SK-N-SH treated with all-trans-retinoic acid at 6 μM for 48 hours (cell line): Measurements from ENCODE around the gene GALNT6.

Experiments used
- ATAC-seq: fragments of 200-7000 bp; cut with Tn5 transposase; 3 replicates; pipeline ENCODE4 v1.9.1; 2020; ENCODE audit warnings: mild to moderate bottlenecking, moderate library complexity
- CREB5 ChIP-seq: fragments of 250-450 bp; sonication (Bioruptor Pico); IDR thresholded peaks from 2 replicates; pipeline ENCODE4 v1.5.1; 2020; ENCODE audit warnings: low read depth, mild to moderate bottlenecking, moderate library complexity
- CSDC2 ChIP-seq: fragments of 250-450 bp; sonication (Bioruptor Pico); IDR thresholded peaks from 2 replicates; pipeline ENCODE4 v1.5.0; 2020; ENCODE audit warnings: mild to moderate bottlenecking, moderate library complexity
- CSRNP3 ChIP-seq: fragments of 250-450 bp; sonication (Bioruptor Pico); IDR thresholded peaks from 2 replicates; pipeline ENCODE4 v1.5.1; 2021; ENCODE audit warnings: mild to moderate bottlenecking, moderate library complexity
- ESRRG ChIP-seq: fragments of 250-450 bp; sonication (Bioruptor Pico); IDR thresholded peaks from 2 replicates; pipeline ENCODE4 v1.6.1; 2021; ENCODE audit warnings: mild to moderate bottlenecking
- GLIS3 ChIP-seq: fragments of 250-450 bp; sonication (Bioruptor Pico); IDR thresholded peaks from 2 replicates; pipeline ENCODE4 v1.5.0; 2020; ENCODE audit warnings: mild to moderate bottlenecking, moderate library complexity
- ISL1 ChIP-seq: fragments of 250-450 bp; sonication (Bioruptor Pico); IDR thresholded peaks from 2 replicates; pipeline ENCODE4 v2.1.2; 2022; ENCODE audit warnings: mild to moderate bottlenecking, moderate library complexity
- OSR1 ChIP-seq: fragments of 250-450 bp; sonication (Bioruptor Pico); IDR thresholded peaks from 2 replicates; pipeline ENCODE4 v1.8.0; 2022; ENCODE audit warnings: moderate library complexity, mild to moderate bottlenecking, inconsistent platforms
- PATZ1 ChIP-seq: fragments of 250-450 bp; sonication (Bioruptor Pico); IDR thresholded peaks from 2 replicates; pipeline ENCODE4 v1.8.0; 2020; ENCODE audit warnings: mild to moderate bottlenecking, moderate library complexity, borderline replicate concordance
- PPARA ChIP-seq: fragments of 250-450 bp; sonication (Bioruptor Pico); IDR thresholded peaks from 2 replicates; pipeline ENCODE4 v1.5.0; 2020; ENCODE audit warnings: mild to moderate bottlenecking, borderline replicate concordance
- RARB ChIP-seq: fragments of 250-450 bp; sonication (Bioruptor Pico); IDR thresholded peaks from 2 replicates; pipeline ENCODE4 v1.8.0; 2021; ENCODE audit warnings: mild to moderate bottlenecking, moderate library complexity
- TCF4 ChIP-seq: fragments of 250-450 bp; sonication (Bioruptor Pico); IDR thresholded peaks from 2 replicates; pipeline ENCODE4 v1.8.0; 2021; ENCODE audit warnings: mild to moderate bottlenecking, moderate library complexity, borderline replicate concordance
- TSHZ2 ChIP-seq: fragments of 250-450 bp; sonication (Bioruptor Pico); IDR thresholded peaks from 2 replicates; pipeline ENCODE4 v1.5.0; 2020; ENCODE audit warnings: mild to moderate bottlenecking, moderate library complexity
- ZC3H10 ChIP-seq: fragments of 250-450 bp; sonication (Bioruptor Pico); IDR thresholded peaks from 2 replicates; pipeline ENCODE4 v1.5.1; 2021; ENCODE audit warnings: mild to moderate bottlenecking, moderate library complexity
- ZFP30 ChIP-seq: fragments of 450-650 bp; formaldehyde crosslinking; IDR thresholded peaks from 2 replicates; pipeline ENCODE4 v1.5.0; 2022; ENCODE audit warnings: mild to moderate bottlenecking, moderate library complexity
- ZNF70 ChIP-seq: fragments of 450-650 bp; formaldehyde crosslinking; IDR thresholded peaks from 2 replicates; pipeline ENCODE4 v1.5.0; 2020; ENCODE audit warnings: mild to moderate bottlenecking, moderate library complexity
- TF ChIP-seq, protein P1 (sequence below): fragments of 250-450 bp; sonication (Bioruptor Pico); IDR thresholded peaks from 2 replicates; pipeline ENCODE4 v1.8.0; 2021; ENCODE audit warnings: low read depth, mild to moderate bottlenecking, moderate library complexity, borderline replicate concordance

The GALNT6 gene

GRCh38 chr12:51393676-51394545 is 2.7 kb upstream of the GALNT6 start:
- TF ChIP-seq PATZ1 (CRISPR knock-in tag) = no peak
- TF ChIP-seq GLIS3 (CRISPR knock-in tag) = no peak
- TF ChIP-seq ESRRG (CRISPR knock-in tag) = no peak
- no peak for TF ChIP-seq ZFP30 (CRISPR knock-in tag)
- no peak for TF ChIP-seq TSHZ2 (CRISPR knock-in tag)
- TF ChIP-seq, protein P1, sequence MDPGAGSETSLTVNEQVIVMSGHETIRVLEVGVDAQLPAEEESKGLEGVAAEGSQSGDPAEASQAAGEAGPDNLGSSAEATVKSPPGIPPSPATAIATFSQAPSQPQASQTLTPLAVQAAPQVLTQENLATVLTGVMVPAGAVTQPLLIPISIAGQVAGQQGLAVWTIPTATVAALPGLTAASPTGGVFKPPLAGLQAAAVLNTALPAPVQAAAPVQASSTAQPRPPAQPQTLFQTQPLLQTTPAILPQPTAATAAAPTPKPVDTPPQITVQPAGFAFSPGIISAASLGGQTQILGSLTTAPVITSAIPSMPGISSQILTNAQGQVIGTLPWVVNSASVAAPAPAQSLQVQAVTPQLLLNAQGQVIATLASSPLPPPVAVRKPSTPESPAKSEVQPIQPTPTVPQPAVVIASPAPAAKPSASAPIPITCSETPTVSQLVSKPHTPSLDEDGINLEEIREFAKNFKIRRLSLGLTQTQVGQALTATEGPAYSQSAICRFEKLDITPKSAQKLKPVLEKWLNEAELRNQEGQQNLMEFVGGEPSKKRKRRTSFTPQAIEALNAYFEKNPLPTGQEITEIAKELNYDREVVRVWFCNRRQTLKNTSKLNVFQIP (CRISPR knock-in tag) = no peak
- no peak for TF ChIP-seq CREB5 (CRISPR knock-in tag)
- TF ChIP-seq ZC3H10 (CRISPR knock-in tag) = no peak
- TF ChIP-seq CSRNP3 (CRISPR knock-in tag) = no peak
- no peak for TF ChIP-seq TCF4 (CRISPR knock-in tag)
- ATAC-seq = peak; percentile 56; the same call in 2 of the 3 replicates

DNA sequence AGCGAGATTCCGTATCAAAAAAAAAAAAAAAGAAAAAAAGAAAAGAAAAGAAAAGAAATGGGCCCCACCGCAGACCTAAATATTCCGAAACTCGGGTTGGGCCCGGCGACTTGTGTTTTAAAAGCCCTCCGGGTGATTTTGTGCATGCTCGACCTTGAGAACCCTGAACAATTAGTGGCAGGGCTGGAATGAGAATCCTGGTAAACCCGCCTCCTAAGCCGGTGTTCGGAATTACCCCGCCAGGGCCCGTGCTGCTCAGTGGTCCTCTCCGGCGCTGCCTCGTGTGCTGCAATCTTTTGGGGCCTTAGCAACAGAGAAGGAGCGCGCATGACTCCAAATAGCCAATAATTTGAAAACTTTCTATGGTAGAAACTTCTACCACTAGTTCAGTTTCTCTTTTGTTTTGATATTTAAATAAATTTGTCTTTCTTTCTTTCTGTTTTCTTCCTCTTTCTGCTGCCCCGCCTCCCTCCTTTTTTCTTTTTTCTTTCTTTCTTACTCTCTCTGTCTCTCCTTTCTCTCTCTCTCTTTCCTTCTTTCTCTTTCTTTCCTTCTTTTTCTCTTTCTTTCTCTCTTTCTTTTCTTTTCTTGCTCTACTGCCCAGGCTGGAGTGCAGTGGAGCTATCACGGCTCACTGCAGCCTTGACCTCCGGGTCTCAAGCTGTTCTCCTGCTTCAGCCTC is 1.5 kb upstream of the GALNT6 start:
- no peak for ATAC-seq
- TF ChIP-seq TCF4 (CRISPR knock-in tag) (no peak), OSR1 (CRISPR knock-in tag) (no peak), ZNF70 (CRISPR knock-in tag) (no peak), PPARA (no peak), ZC3H10 (CRISPR knock-in tag) (no peak), CSDC2 (CRISPR knock-in tag) (no peak), CSRNP3 (CRISPR knock-in tag) (no peak), RARB (CRISPR knock-in tag) (no peak), CREB5 (CRISPR knock-in tag) (no peak), GLIS3 (CRISPR knock-in tag) (no peak), ISL1 (CRISPR knock-in tag) (no peak)
